Stimulated activated CD4-positive, alpha-beta T cell treated with anti-CD3 and anti-CD28 coated beads, Interleukin-12 subunit alpha, Interleukin-12 subunit beta, amount 100 ng/mL, for 4 hours (primary cell): ENCODE measurements around the gene FUNDC2.

Source experiments
- DNase-seq: peaks from one replicate; pipeline ENCODE4 v3.0.0-alpha.2; 2020

FUNDC2 gene

DNA sequence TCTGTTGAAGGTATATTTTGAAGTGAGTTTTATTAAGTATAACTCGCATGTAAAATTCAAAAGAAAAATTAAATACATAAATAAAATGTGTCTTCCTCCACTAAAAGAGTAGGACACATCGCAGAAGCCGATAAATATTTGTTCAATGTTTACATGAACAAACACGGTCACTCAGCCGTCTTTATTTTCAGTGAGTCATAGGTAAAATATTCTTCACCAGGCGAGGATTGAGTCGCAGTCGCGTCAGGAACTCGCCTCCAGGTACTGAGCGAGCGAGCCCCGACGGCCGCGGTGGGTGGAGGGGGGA is 271 bp upstream of the FUNDC2 start:
- DNase-seq = no peak

DNA sequence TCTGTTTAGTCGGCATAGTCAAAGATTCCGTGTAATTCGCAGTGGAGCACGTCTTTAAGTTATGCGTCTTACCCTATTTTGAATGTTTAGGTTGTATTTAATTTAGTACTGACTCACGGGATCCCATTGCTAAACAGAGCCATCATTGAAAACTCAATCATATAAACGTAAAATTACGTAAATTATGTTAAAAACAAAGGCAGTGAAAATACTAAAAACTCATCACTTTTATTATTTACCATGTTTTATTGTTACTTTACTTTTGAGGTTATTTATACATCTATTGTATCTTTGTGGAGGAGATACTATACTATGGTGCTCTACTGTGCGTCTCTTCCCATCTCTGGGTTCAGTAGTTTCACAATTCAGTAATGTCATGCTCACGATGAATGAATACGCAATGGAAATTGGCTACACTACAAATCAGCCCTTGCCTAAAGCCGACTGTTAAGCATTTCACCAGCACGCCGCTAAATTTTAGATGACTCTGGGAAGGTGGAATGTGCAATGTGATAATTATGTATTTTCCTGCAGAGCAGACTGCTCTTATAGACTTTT is 944 bp downstream of the FUNDC2 start:
- DNase-seq = no peak

DNA sequence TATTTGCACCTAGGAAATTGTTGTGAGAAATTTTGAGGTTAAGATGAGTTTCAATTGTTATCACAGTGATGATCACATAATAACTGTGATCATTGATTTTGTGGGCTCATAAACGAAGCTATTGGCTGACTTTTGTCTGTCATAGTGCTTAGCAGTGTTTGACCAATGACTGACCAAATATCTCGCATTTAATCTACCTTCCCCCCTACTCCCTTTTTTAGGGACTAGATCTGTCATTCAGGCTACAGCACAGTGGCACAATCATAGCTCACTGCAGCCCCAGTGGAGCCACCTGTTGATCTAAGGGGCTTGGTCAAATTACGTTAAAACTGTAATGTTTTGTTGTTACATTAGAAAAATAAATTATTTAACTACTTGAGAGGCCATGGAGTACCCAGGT is 1.5 kb downstream of the FUNDC2 start:
- DNase-seq = no peak

DNA sequence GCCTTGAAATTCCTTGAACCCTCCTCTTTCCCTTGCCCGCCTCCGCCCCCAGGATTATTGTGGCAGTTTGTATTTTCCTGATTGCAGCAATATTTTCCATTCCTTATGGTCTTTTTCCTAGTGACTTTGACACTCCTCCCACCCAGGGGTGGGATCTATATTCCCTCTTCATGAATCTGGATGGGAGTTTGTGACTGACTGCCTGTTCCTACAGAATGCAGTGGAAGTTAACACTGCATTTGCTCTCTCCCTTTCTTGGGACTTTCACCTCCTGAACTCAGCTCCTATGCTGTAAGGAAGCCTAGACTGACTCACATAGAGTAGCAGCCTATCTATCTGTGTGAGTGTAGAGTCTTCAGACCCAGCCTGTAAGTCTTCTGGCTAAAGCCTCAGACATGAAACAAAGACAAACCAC is 2.2 kb downstream of the FUNDC2 start:
- no peak for DNase-seq

DNA sequence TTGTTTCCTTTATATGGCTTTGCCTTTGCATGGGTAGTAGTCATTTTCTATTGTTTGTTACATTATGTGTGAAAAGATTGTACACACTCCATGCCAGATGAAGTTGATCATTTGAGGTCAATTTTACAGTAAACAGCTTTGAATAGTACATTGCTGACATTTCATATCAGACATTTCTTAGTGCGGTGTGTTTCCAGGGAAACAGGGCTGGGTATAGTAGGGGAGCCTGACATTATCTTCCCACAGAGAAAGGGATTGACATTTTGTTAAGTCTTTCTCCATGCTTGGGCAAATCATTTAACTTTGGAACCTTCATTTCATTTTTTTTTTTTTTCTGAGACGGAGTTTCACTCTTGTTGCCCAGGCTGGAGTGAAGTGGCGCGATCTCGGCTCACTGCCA is 5.0 kb downstream of the FUNDC2 start:
- no peak for DNase-seq

DNA sequence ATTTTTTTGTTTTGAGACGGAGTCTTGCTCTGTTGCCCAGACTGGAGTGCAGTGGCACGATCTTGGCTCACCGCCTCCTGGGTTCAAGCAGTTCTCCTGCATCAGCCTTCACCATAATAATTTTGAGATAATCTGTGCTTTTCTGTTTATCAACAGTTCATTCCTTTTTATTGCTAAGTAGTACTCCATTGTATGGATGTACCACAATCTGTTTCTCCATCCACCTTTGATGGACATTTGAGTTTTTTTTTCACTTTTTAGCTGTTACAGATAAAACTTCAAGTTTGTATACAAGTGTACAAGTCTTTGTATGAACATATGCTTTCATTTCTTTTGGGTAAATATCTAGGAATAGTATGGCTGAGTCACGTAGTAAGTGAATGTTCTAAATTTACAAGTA is 9.0 kb downstream of the FUNDC2 start:
- no peak for DNase-seq

DNA sequence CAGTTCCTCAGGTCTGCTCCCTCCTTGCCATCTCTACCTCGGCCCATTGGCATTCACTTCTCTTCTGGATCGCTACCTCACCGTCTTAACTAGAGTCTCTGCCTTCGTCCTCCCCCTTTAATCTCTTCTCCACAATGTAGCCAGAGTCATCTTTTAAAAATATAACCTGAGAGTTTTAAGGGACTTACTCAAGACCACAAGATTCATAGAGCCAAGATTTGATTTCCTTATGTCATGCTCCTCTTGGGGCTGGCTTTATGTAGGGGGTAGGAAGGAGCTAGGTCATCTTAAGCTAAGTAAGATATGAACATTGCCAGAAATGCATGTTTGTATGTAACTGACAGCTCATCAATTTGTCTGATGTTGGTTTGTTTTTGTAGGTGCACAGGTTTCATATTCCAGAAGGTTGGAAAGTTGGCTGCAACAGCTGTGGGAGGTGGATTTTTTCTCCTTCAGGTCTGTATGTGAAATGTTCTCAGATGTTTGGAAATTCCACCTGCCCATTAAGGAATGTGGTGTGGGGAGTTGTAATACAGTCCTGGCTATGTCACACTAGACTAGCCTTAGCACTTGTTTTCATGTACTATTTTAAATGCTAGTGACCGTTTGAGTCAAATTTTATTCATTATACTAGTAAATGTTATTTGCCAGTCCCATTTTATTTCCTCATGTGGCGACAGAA is 19.6 kb downstream of the FUNDC2 start:
- DNase-seq = no peak

DNA sequence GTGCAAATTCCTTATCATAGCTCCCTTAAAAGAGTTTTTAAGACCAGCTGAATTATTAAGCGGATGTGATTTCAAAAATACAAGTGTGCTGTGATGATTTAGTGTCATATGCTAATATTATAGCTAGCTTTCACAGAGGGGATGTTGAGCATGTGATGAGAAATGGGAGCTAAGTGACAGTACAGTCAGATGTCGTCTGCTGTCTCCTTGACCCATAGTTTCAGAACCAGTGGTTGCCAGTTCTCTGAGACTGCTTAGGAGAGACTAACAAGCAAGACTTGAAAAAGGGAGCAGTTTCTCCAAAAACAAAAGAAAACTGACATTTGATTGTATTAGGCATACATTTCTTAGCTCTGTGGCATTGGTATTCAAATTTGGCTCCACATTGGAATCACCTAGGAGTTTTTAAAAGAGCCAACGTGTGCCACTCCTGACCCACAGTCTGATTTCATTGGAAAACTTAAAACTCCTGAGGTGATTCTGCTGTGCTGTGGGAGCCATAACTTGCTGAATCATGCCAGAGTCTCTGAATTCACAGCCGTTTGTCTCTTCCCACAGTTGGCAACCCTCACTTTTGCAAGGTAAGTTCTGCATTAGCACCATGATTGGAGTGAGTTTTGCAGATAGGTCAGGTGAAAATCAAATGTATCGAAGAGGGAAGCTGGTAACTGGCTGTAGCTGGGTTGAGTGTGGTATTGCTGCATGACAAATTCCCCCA is 20.3 kb downstream of the FUNDC2 start:
- DNase-seq = no peak

DNA sequence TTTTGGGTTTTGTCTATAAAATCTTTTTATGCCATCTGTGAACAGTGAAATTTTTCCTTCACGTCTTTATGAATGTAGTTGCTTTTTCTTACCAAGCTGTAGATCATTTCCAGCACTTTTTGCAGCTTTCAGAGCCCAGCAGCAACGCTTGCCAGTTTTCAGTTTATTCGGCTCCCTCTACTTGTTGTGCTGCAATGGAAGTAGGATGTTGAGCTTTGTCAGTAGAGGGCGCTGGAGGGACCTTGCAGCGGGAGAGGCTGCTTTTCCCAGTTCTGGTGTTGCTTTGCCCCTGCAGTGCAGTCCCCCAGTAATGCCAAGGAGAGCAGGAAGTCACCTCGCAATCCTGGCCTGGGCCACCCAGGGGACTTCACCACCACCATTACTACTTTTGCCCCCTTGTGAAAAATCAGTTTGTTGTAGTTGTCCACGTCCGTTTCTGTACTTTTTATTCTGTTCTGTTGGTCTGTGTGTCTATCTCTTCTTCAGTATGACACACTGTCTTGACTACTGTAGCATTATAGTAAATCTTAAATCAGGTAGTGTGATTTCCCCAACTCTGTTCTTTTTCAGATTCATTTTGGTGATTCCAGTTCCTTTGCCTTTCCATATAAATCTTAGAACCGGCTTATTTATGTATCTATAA is 22.5 kb downstream of the FUNDC2 start:
- DNase-seq = peak; percentile 8

DNA sequence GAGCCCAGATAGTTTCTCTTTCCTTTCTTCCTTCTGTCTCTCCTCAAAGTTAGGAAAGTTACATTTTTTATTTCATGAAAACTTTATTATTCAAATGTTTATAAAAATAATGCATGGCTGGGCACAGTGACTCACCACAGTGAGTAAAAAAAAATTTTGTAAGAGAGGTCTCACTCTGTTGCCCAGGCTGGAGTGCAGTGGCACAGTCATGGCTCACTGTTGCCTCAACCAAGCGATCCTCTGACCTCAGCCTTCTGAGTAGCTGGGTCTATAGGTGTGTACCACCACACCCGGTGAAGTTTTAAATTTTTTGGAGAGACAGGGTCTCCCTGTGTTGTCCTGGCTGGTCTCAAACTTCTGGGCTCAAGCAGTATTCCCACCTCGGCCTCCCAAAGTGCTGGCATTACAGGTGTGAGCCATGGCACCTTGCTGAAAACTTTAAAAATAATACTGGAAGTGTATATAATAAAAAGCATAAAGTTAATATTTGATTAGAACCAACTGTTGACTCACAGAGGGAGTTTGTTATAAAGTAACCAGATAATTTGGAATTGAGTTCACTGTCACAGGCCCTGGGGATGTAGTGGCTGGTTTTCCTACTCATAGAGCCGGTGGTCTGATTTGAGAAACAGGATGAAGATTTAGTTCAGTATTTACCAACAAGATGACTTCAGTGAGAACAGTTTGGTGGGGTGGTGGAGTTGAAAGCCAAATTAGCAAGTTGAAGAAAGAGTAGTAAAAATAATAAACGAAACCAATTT is 26.3 kb downstream of the FUNDC2 start:
- DNase-seq = no peak

DNA sequence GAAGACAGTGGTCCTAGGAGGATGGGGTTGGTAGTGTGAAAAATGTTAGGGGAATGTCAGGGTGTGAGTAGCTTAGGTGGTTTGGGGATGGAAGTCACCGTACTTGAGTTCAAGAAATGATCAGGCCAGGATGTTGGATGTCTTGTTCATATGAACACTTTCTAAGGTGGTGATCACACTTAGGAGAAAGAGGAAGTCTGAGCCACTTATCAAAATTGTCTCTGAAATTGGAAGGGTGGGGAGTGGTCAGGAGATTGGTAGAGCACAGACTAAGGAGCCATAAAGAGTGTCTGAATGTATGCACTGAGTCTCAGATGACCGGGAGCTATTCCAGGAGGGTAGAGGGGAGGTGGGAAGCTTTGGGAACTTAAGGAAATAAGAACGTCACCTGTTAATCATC is 27.0 kb downstream of the FUNDC2 start:
- no peak for DNase-seq

DNA sequence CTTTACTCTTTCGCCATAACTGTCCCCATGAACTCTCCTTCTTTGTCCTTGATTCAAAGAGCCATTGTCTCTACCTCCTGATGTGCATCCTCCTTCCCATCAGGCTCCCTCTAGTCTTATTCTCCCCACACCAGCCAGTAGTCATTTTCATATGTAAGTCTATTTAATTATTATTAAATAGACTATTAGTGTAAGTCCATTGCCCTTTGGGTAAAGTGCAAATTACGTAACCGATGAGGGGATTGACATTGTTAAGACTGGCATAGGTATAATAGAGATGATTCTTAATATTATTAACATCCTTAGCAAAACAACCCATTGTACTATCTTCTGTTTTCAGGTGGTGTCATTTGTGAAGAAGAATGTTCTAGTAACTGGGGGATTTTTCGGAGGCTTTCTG is 27.6 kb downstream of the FUNDC2 start:
- no peak for DNase-seq

DNA sequence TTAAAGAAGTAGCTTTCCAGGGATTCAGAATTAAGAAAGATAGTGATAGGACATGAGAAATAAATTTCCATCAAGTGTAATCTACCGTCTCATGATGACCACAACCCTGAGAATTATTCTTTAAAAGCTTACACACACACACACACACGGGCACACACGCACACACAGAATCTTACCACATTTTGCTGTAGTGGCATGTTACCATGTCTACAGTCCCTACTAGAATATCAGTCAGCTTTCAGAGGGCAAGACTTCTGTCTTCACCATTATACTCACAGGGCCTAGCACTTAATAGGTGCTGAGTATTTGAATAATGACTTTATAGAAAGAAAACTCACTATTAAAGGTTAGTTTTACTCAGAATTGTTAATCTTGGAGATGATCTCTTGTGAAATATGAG is 28.9 kb downstream of the FUNDC2 start:
- DNase-seq = no peak

DNA sequence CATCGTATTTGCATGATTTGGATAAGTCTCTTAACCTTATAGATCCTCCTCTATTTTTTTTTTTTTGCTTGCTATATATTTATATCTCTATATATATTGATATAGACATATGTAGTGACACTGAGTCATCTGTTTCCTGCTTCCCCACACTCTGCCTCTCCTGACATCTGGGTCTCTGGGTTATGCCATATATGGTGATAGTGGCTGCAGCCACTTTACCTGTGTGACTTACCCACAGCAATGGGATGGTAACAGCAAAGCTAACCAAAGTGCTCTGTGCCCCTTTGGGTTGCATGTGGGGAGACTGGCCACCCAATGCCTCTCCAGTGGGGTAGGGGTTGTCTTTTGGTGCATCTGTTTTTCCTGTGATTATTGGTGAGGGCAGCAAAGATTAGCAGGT is 29.8 kb downstream of the FUNDC2 start:
- DNase-seq = no peak

DNA sequence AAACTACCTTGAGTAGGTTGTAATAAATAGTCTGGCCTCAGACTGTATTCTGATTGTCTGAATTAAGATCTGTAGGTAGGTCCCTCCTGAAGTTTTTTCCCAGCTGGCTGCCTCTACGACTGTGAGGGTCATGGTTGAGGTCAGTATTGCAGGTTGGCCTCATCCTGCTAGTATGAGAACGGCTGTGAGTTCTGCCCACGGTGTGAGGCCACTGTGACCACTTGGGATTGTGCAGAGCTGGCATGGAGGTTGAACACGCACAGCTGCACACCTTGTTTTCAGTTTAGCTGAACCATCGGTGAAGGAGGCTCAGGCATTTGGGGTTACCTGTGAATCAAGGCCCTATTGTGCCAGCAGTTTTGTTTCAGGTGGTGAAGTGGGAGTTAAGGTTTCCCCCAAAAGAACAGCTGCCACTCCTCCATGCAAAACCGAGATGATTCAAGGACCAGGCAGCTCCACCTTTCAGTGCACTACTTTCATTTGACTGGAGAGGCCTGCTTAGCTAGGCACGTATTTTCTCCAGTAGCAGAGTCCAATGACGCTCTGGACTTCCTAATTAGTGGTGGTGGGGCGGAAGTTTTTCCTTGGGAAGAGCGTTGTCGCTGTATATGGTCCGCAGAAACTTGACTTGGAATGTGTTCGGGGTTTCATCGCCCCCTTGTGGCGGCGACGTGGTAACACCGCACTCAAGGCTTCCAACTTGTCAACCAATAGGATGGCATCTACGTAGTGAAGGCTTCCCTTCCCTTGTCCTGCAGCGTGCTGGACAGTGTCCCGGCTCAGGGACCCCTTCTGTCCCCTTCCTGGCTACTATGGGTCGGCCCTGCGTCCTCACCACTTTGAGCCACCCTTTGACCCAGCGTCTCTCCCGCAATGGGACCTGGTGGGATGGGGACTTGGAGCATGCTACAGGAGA is 30.5 kb downstream of the FUNDC2 start:
- DNase-seq = peak; percentile 32

DNA sequence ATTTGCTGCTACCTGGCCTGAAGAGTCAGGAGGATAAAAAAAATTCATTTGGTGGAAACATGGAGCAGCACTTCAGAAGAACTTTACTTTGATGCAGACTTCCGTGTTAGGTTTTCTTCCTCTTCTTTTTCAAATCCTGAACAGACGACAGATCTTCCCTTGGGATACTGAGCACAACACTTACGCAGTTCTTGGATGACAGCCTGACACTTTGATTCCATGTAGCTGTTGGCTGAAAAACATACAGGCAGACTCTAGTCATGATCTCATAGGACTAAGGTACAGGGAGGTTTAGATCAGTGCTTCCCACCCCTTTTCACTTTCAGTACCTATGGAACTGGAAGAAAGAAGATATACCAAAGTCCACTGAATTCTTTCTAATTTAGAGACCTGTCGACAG is 35.1 kb downstream of the FUNDC2 start:
- DNase-seq = no peak

DNA sequence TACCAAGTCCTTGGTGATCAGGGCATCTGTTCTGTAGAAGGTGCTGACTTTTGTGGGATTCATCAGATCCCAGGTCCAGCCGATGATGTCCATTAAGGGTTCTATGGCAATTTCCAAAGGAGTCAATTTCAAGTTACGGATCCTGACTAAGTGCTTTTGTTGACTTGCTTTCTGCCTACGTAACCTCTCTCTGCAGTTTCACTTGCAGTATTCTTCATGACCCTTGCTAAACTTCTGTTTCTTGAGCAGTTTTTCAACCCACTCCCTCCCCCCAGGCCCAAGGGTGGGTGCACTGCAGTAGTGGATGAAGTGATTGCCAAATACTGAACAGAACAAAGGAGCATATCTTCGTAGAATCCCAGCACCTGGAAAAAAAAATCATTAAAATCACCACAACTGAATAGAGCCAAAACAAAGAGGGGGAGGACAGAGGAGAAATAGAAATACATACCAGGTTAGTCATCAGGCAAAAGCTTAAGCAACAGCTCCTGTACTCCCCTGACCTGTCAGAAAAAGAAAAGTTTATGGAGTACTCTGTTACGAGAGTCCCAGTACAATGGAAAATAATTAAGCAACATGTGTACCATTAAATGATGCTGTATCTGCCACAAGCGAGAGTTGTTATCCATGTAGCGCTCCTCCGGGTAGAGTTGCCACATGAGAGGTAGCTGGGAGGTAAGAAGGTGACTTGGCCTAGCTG is 38.5 kb downstream of the FUNDC2 start:
- DNase-seq = no peak

DNA sequence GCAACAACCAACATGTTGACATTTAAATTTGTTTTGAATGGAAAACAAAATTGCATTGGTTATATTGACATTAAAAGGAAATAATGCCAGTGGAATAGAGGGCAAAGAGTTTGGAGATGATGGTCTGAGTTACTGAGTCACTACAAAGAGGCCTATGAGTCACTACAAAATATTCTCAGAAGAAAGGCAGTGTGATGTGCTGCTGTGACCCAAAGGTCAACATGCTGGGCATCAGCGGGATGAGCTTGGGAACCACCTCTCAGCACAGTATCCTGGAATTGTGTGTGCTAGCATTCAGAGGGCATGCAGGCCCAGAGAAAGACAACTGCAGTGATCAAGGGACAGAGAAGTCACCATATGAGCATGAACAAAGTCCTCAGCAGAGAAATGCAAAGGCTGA is 41.5 kb downstream of the FUNDC2 start:
- DNase-seq = no peak

DNA sequence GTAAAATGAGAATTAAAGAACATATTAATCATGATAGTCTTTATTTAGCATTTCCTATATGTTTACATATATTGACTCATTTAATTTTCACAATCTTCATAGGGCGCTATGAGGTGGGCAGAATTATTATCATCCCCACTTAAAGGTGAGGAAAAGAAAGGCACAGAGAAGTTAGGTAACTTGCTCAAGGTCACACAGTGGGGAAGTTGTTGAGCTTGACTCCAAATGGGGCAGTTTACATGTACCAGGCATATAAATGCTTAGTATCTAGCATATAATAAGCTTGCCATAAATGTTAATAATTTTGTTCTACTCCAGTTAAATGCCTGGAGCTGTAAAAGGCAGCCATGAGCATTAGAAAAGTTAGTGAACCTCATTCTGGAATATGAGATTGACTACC is 42.8 kb downstream of the FUNDC2 start:
- DNase-seq = no peak

DNA sequence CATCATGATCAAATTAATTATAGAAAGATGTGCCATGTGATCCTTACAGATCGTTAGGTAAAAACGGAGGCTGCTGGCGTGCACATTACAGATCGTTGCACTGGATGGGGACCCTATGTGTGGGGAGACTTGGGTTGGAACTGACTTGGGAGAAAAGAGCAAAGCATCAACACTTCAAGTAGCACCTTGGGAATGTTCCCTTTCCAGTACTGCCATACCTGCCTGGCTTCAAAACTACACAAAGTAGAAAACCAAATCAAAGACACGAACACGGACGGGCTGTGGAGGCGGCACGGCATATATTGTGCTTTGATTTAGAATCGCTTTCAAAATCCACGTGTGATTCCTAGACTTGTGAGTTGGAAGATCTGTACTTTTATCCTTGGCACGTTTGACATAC is 43.4 kb downstream of the FUNDC2 start:
- no peak for DNase-seq

DNA sequence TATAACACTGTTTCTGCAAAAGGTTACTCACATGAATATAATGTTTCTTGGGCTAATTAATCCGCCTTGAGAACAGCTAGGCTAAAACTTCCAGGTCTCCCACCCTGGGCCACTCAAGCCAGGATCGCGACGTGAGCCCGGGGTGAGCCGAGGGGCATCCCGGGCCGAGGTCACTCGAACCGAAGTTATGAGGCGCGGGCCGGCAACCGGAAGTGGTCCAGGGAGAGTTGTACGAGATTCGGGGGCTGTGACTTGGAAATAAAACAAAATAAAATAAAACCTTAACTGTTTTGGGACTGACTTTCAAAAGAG is 44.0 kb downstream of the FUNDC2 start:
- no peak for DNase-seq
